Loucy (cell line): Measurements from ENCODE around the gene GBA3.

Experiments
- CTCF ChIP-seq: fragments of 200-600 bp; sonication (generic); conservative IDR thresholded peaks from 2 replicates; pipeline ENCODE4 v1.5.1; 2014; ENCODE audit warnings: mild to moderate bottlenecking, antibody characterized with exemption, low read length
- EZH2phosphoT487 ChIP-seq: fragments of 200-600 bp; IDR thresholded peaks from 2 replicates; pipeline ENCODE4 v1.6.1; 2018; ENCODE audit warnings: antibody characterized with exemption, mild to moderate bottlenecking, moderate library complexity, borderline replicate concordance

GRCh38 chr4:22741744-22742143 is 49.0 kb downstream of the GBA3 start:
- no peak for TF ChIP-seq CTCF
- TF ChIP-seq EZH2phosphoT487, result no peak
